Spleen (tissue), 11 donors: Measurements from ENCODE around the gene CBLC. TPM values are rescaled to one million over a fixed set of nuclear protein-coding genes. Genes with fewer than 3 reads are reported as not detected.

Source experiments
- DNase-seq: peaks from one replicate; pipeline ENCODE4 v3.0.0-alpha.2; 2020
- H3K27ac ChIP-seq, 8 donors: fragments of 200-600 bp; sonication (generic) in 7 of 8; 1 replicate in 4 of 8; 2 replicates in 4 of 8; pipeline versions ENCODE4 v1.5.0 to v1.8.0; 2016 to 2021; ENCODE audit warnings: inconsistent platforms in 4 of 8, mild to moderate bottlenecking in 4 of 8, moderate library complexity in 1 of 8
- H3K27me3 ChIP-seq, 7 donors: fragments of 200-600 bp; sonication (generic) in 6 of 7; replicated peaks in 1 of 7; 1 replicate in 4 of 7; 2 replicates in 3 of 7; pipeline versions ENCODE4 v1.5.0 to v1.8.0; 2016 to 2021; ENCODE audit warnings: inconsistent platforms in 3 of 7, mild to moderate bottlenecking in 1 of 7
- H3K36me3 ChIP-seq, 6 donors: fragments of 200-600 bp; sonication (generic) in 5 of 6; 1 replicate in 4 of 6; 2 replicates in 2 of 6; pipeline versions ENCODE4 v1.5.0 to v1.8.0; 2016 to 2021; ENCODE audit warnings: inconsistent platforms in 2 of 6
- H3K4me1 ChIP-seq, 6 donors: fragments of 200-600 bp; sonication (generic) in 5 of 6; 1 replicate in 3 of 6; 2 replicates in 3 of 6; pipeline versions ENCODE4 v1.5.0 to v1.8.0; 2016 to 2021; ENCODE audit warnings: inconsistent platforms in 3 of 6
- H3K4me3 ChIP-seq, 8 donors: fragments of 200-600 bp; sonication (generic) in 7 of 8; 1 replicate in 4 of 8; 2 replicates in 4 of 8; pipeline versions ENCODE4 v1.5.0 to v1.8.0; 2016 to 2021; ENCODE audit warnings: inconsistent platforms in 4 of 8, mild to moderate bottlenecking in 4 of 8, moderate library complexity in 2 of 8
- H3K9me3 ChIP-seq, 8 donors: fragments of 200-600 bp; sonication (generic) in 7 of 8; 1 replicate in 4 of 8; 2 replicates in 4 of 8; pipeline versions ENCODE4 v1.5.0 to v1.8.0; 2016 to 2021; ENCODE audit warnings: inconsistent platforms in 4 of 8
- POLR2A ChIP-seq, 3 donors: fragments of 450-650 bp; IDR thresholded peaks; one replicate each; pipeline ENCODE4 v1.5.1; 2017; ENCODE audit warnings: antibody characterized with exemption in 3 of 3, mild to moderate bottlenecking in 1 of 3
- POLR2AphosphoS5 ChIP-seq, 3 donors: sonication (generic); formaldehyde crosslinking; IDR thresholded peaks; one replicate each; pipeline ENCODE4 v1.5.1; 2017; ENCODE audit warnings: antibody characterized with exemption in 3 of 3
- WGBS, 5 donors: extraction: QIAGEN DNeasy Blood & Tissue Kit in 3 of 5; methylation state at CpG; one replicate each; pipeline versions ENCODE4 v1.1.5 to v1.1.7; 2013 to 2018; 5-methylcytosine and 5-hydroxymethylcytosine counted together
- intact Hi-C: fragments of 100-400 bp; cut with DNase I; formaldehyde crosslinking; loops from one replicate; pipeline ENCODE4 v1.15.0; 2023; ENCODE audit warnings: low total_unique reads
- polyA plus RNA-seq, 3 donors: library from polyadenylated mRNA; stranded (reverse); fragments of 200-250 nt; gene quantifications; one replicate each; pipeline ENCODE4 v1.2.1, GENCODE V29; 2013
- total RNA-seq, 7 donors: library from RNA; depleted of rRNA in 3 of 7; stranded (reverse); fragments of >200 nt in 3 of 7; fragmentation: NEBNext Ultra II Directional in 4 of 7; extraction: Animal tissue kit (Norgen Biotek cat#: 25700) in 4 of 7; gene quantifications; one replicate each; pipeline versions ENCODE4 v1.1.0 to v1.2.1, GENCODE V29; 2016 to 2021
- TF ChIP-seq, protein P1 (sequence below), 11 experiments: fragments of 200-600 bp in 7 of 11; fragments of 450-650 bp in 4 of 11; sonication (generic) in 4 of 11; IDR thresholded peaks in 8 of 11; conservative IDR thresholded peaks in 3 of 11; 1 replicate in 7 of 11; 2 replicates in 4 of 11; pipeline versions ENCODE4 v1.4.0 to v1.8.0; 2016 to 2021; ENCODE audit warnings: antibody characterized with exemption in 11 of 11, inconsistent platforms in 4 of 11, mild to moderate bottlenecking in 1 of 11
- donor health status: healthy with polysubstance abuse.
- donor health status: DM: no; HTN: no; CAD: no; lungs with moderate emphysema.
- donor health status: DM: no; HTN: no; CAD: no.
- donor health status: Bipolar disorder and iron deficiency.
- donor health status: healthy.
- donor health status: DM: no; HTN: no; CAD: no.
- donor health status: DM: yes; HTN: yes; CAD: no.

CBLC gene
- total and polyA plus RNA-seq, 10 donors: not detected

DNA sequence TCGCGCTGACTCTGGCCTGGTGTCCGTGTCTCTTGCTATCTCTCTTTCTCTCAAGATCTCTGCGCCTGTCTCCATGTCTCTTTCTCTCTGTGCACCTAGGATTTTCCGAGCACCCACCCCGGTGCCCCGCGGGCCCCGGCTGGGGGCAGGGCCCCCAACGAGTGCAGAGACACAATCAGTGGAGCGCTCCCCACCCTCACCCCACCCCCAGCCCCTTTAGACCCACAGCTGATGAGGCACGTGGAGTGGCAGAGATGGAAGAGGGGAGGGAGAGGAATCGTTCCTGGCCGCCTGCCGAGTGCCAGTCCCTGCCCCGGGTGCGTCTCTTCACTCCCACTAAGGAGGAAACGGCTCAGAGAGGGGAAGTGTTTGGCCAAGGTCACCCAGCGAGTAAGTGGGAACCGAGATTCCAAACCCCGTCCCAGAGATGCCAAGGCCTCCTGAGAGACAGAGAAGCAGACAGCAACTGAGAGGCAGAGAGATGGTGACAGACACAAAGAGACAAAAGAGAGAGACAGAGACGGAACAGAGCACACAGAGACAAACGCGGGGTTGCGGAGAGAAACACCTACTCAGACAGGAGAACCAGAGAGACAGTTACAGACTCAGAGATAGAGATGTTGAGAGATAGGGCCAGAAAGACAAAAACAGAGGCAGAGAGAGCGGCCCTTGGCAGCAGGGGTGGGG lies 29.8 kb upstream of the CBLC start:
- WGBS, 5 donors: 0 to 1% (median 1%) methylated on average over 21 to 26 of the region's 26 CpGs
- Histone ChIP-seq H3K27me3 (no peaks in the 10 kb centered on the region), H3K4me3 (peak overlapping the region; percentile 54 to 85 (median 70)), H3K9me3 (no peaks in the 10 kb centered on the region), H3K4me1 (peaks cover 62 to 95% (median 84%) of the 10 kb centered on the region in 6 donors), H3K36me3 (peaks cover 0 to 32% (median 24%) of the 10 kb centered on the region in 6 donors), H3K27ac (peak overlapping the region; percentile 80 to 99 (median 97))
- DNase-seq: peak; percentile 91
- TF ChIP-seq POLR2A (IDR thresholded peaks at IDR 0.05) (no peak), POLR2AphosphoS5 (IDR thresholded peaks at IDR 0.05) (peak in 2 of 3 donors; percentile 20 to 44)
- intact Hi-C loops: no loop called here

DNA sequence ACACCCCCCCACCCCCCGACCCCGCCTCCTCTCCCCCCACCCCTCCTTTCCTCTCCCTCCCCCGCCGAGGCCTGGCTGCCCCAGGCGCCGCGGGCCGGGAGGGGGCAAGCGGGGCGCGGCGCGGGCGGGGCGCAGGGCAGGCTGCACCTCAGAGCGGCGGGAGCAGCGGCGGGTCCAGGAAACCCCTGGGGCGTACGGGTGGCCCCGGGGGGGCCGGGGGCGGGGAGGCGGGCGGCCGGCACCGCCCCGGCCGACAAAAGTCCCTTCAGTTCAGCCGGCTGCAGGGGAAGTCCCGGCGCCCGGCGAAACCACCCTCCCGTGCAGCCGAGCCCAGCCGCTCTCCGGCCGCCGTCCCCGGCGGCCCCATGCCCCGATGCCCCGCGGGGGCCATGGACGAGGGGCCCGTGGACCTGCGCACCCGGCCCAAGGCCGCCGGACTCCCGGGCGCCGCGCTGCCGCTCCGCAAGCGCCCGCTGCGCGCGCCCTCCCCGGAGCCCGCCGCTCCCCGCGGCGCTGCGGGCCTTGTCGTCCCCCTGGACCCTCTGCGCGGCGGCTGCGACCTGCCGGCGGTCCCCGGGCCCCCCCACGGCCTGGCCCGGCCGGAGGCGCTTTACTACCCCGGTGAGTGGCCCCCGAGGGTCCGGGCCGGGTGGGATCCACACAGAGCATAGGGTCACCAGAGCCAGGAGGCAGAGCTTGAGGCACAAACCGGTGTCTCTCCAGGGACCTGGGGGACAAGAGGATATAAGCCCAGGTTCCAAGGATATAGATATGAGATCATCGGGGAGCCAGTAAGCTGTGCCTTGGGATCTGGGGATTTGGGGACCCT lies 29.1 kb upstream of the CBLC start, which contains the start of gene BCL3:
BCL3 (plus strand) TSS at position 283 of the 829 bp plus-strand sequence; CDS start at position 366, 83 bp downstream.
- DNase-seq: peak; percentile 96
- H3K36me3 ChIP-seq: peaks cover 0 to 35% (median 25%) of the 10 kb centered on the region in 6 donors
- intact Hi-C loops: no loop called here
- no peaks in the 10 kb centered on the region for H3K9me3 ChIP-seq
- WGBS, 5 donors: 0 to 1% (median 0%) methylated on average over 5 to 87 of the region's 88 CpGs
- H3K4me3 ChIP-seq: peak within 1 kb of the TSS; percentile 54 to 85 (median 70)
- no peaks in the 10 kb centered on the region for H3K27me3 ChIP-seq
- H3K4me1 ChIP-seq: peaks cover 58 to 95% (median 81%) of the 10 kb centered on the region in 6 donors
- H3K27ac ChIP-seq: peak within 1 kb of the TSS; percentile 80 to 99 (median 97)
- TF ChIP-seq, protein P1, sequence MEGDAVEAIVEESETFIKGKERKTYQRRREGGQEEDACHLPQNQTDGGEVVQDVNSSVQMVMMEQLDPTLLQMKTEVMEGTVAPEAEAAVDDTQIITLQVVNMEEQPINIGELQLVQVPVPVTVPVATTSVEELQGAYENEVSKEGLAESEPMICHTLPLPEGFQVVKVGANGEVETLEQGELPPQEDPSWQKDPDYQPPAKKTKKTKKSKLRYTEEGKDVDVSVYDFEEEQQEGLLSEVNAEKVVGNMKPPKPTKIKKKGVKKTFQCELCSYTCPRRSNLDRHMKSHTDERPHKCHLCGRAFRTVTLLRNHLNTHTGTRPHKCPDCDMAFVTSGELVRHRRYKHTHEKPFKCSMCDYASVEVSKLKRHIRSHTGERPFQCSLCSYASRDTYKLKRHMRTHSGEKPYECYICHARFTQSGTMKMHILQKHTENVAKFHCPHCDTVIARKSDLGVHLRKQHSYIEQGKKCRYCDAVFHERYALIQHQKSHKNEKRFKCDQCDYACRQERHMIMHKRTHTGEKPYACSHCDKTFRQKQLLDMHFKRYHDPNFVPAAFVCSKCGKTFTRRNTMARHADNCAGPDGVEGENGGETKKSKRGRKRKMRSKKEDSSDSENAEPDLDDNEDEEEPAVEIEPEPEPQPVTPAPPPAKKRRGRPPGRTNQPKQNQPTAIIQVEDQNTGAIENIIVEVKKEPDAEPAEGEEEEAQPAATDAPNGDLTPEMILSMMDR (IDR thresholded peaks at IDR 0.05 in 8 of 11, conservative IDR thresholded peaks at IDR 0.05 in 3 of 11): peak in 2 of 11 experiments; percentile 8 to 11
- TF ChIP-seq POLR2AphosphoS5 (IDR thresholded peaks at IDR 0.05): peak in 2 of 3 donors; percentile 67 to 84
- TF ChIP-seq POLR2A (IDR thresholded peaks at IDR 0.05): no peak

DNA sequence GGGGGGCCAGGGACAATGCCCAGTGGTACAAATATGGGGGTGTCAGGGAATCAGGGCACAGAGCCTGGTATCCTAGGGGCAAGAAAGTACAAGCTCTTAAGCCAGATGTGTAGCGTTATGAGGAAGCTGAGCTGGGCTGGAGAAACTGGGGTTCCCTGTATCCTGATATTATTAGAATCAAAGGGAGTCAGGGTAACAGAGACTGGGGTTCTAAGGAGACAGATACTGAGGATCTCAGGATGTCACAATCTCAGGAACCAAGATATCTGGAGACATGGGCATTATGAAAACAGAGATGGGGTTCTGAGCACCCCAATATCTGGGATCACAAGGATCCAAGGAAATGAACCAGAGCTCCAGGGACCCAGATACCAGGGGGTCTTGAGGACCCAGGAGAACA lies 28.4 kb upstream of the CBLC start:
- Histone ChIP-seq H3K36me3 (peaks cover 0 to 35% (median 25%) of the 10 kb centered on the region in 6 donors), H3K4me3 (peak overlapping the region; percentile 54 to 85 (median 70)), H3K4me1 (peaks cover 53 to 95% (median 80%) of the 10 kb centered on the region in 6 donors), H3K27ac (peak overlapping the region; percentile 80 to 99 (median 97)), H3K27me3 (no peaks in the 10 kb centered on the region), H3K9me3 (no peaks in the 10 kb centered on the region)
- WGBS, 5 donors: 4 to 33% (median 10%) methylated on average over 1 of the region's 1 CpG
- no peak for TF ChIP-seq POLR2A (IDR thresholded peaks at IDR 0.05)
- TF ChIP-seq POLR2AphosphoS5 (IDR thresholded peaks at IDR 0.05): no peak
- TF ChIP-seq, protein P1 (IDR thresholded peaks at IDR 0.05 in 8 of 11, conservative IDR thresholded peaks at IDR 0.05 in 3 of 11): no peak
- no peak for DNase-seq
- intact Hi-C loops: no loop called here

DNA sequence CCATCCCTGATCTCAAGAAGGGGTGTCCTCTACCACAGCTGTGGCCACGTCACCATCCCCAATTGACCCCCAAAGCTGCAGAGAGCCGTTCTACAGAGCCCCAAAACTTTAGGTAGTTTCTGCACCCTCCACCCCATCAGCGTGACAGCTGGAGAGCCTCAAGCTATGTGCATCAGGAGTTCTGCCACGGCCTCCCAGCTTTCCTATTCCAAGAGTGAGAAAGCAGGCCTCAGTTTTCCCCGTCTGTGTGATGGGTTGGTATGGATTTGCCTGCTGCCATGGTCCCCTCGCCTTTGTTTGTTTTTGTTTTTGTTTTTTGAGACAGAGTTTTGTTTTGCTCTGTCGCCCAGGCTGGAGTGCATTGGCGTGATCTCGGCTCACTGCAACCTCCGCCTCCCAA lies 27.7 kb upstream of the CBLC start:
- WGBS, 5 donors: 54 to 78% (median 60%) methylated on average over 10 of the region's 10 CpGs
- Histone ChIP-seq H3K4me3 (peak overlapping the region; percentile 54 to 85 (median 70)), H3K27me3 (no peaks in the 10 kb centered on the region), H3K27ac (peak overlapping the region; percentile 80 to 99 (median 97)), H3K9me3 (no peaks in the 10 kb centered on the region), H3K4me1 (peaks cover 52 to 95% (median 80%) of the 10 kb centered on the region in 6 donors), H3K36me3 (peaks cover 0 to 35% (median 26%) of the 10 kb centered on the region in 6 donors)
- TF ChIP-seq, protein P1 (IDR thresholded peaks at IDR 0.05 in 8 of 11, conservative IDR thresholded peaks at IDR 0.05 in 3 of 11): no peak
- TF ChIP-seq POLR2A (IDR thresholded peaks at IDR 0.05) (no peak), POLR2AphosphoS5 (IDR thresholded peaks at IDR 0.05) (no peak)
- DNase-seq: no peak
- intact Hi-C loops: no loop called here
